ENCODE data around the gene MYCBPAP.

Gene MYCBPAP

DNA sequence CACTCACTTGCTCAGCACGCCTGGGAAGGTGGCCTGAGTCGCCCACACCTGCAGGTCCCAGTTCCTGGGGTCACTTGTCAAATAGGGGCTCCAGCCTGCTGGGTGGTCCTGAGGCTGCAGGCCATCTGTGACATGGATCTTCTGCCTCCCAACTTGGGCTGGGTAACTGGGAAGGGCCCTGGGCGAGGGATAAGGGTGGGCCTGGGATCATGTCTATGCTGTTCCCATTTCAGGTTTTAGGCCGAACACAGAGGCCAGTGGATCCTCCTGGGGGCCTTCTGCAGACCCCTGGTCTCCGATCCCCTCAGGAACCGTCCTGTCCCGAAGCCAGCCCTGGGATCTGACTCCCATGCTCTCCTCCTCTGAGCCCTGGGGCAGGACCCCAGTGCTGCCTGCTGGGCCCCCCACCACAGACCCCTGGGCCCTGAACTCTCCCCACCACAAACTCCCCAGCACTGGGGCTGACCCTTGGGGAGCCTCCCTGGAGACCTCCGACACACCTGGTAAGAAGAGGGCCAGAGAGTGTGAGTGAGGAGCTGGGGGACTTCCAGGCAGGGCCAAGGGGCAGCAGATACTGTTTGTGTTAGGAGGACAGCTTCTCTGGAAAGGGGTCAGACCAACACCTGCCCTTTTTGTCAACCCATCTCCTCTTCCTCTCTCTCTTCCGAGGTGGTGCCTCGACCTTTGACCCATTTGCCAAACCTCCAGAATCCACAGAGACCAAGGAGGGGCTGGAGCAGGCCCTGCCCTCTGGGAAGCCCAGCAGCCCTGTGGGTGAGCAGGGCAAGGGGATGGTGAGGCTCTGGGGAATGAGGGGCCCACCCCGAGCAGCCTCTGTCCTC lies 32.5 kb downstream of the MYCBPAP start:
- no peak for DNase-seq

DNA sequence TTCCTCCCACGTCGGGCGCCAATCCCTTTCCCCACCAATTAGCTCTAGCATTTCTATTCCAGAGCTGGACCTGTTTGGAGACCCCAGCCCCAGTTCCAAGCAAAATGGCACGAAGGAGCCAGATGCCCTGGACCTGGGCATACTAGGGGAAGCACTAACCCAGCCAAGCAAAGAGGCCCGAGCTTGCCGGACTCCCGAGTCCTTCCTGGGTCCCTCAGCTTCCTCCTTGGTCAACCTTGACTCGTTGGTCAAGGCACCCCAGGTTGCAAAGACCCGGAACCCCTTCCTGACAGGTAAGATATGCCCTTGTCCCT lies 33.1 kb downstream of the MYCBPAP start:
- no peak for DNase-seq

DNA sequence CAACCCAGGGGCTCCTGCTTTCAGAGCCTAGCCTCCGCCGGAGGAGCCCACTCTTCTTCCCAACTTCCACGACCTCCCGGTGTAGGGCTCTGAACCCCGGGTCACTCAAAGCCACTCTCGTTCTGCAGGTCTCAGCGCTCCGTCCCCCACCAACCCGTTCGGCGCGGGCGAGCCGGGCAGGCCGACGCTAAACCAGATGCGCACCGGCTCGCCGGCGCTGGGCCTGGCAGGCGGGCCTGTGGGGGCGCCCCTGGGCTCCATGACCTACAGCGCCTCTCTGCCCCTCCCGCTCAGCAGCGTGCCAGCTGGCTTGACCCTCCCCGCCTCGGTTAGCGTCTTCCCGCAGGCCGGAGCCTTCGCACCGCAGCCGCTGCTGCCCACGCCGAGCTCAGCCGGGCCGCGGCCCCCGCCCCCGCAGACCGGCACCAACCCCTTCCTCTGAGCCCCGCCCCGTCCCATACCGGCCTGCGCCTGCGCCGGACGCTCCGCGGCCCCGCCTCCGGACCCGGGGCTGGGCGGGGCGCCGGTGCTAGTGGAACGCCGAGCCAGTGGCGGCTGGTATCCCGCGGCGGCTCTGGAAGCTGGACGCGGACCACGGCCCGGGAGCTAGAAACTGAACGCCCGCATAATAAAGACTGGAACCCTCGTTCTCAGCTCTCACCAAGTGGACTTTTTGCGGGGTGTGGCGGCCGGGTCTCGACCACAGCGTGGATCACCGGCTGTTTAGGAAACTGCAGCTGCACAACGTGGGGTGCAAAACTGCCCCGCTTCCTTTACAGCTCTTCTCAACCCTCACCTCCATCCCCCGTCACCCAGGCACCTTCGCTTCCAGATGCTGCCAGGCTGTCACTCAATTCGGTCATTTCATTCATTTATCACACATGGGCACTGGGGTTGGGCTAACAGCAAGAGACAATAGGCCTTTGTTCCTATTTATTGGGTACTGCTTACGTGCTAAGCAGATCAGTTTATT lies 33.8 kb downstream of the MYCBPAP start:
- DNase-seq = peak; percentile 84

DNA sequence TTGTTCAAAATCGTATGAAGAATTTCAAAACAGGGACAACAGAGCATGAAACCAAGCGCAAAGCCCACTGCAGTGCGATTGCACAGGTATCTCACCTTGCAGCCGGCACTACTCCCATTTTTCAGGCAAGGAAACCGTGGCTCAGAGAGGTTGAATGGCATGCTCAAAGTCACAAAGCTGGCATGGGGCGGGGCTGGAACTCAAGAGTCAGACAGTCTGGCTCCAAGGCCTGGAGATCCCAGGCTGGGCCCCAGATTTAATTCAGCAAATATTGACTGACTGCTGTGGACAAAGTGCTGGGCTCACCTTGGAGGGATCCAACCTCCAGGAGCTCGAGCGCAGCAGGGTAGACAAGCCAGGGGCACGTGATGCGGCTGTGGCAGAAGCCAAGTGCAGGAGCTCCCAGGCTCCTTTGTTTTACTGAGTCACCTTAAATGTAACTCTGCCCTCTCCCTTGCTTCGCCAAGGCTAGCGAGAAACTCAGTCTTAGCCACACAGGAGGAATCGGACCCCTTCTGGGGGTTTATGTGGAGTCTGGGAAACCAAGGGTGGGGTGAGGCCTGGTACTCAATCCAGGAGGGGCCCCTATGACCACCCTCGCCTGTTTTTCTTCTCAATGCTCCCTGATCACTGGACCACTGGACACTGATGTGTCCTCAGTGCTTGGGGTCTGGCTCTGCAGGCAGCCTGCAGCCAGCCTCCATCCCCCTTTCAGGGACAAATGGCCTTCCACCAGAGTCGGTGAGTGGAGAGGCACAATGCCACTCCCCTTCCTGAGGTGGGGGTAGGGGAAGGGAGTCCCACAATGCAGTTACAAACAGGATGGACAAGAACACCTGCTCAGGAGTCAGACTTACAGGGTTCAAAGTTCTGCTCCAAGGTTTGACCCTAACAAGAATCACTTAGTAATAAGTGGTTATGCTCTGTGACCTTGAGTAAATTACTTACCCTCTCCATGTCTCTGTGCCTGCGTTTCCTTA lies 34.8 kb downstream of the MYCBPAP start:
- no peak for DNase-seq

DNA sequence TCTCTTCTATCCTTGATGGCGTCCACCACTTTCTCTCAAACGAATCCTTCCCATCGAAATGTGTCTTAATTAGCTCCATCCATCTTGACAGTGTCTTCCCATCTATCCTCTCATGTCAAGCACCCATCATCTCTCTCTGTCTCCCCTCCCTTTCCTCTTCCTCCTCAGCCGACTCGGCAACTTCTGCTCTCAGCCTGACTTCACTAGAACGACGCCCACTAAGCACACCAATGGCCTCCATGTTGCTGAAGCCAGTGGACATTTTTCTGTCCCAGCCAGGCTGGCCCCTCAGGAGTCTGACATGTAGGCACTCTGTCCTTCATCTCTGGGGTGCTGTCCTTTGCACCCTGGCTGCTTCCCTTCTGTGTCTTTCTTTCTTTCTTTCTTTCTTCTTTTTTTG lies 36.3 kb downstream of the MYCBPAP start:
- DNase-seq = no peak

DNA sequence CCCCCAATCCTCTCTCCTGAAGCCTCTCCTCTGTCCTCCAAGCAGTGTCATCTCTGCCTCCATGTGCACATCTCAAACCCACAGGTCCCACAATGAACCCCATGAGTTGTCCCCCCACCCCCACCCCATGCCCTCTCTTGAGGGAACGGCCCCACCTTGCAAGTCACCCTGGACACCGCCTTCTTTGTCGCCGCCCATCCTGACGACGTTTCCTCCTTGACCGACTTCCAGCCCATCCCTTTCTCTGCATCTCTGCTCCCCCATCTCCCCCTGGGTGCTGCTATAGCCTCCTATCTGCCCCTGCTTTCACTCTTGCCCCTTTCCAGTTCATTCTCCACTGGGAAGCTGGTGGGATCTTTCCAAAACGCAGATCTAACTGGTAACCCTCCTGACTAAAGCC lies 37.1 kb downstream of the MYCBPAP start:
- no peak for DNase-seq

DNA sequence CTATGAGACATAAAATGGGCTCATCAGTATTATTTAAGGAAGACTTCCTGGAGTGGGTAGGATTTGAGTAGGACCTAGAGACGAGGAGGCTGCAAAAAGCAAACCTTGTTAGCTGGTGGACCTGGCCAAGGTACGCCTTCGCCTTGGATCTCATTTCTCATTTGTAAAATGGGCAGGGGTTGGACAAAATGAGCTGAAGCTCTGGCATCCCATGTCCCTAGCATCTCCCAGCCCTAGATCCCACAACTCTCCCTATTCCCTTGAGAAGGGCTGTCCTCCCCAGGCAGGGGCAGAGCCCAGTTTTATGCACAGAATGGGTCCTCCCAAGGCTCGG lies 38.4 kb downstream of the MYCBPAP start:
- no peak for DNase-seq

DNA sequence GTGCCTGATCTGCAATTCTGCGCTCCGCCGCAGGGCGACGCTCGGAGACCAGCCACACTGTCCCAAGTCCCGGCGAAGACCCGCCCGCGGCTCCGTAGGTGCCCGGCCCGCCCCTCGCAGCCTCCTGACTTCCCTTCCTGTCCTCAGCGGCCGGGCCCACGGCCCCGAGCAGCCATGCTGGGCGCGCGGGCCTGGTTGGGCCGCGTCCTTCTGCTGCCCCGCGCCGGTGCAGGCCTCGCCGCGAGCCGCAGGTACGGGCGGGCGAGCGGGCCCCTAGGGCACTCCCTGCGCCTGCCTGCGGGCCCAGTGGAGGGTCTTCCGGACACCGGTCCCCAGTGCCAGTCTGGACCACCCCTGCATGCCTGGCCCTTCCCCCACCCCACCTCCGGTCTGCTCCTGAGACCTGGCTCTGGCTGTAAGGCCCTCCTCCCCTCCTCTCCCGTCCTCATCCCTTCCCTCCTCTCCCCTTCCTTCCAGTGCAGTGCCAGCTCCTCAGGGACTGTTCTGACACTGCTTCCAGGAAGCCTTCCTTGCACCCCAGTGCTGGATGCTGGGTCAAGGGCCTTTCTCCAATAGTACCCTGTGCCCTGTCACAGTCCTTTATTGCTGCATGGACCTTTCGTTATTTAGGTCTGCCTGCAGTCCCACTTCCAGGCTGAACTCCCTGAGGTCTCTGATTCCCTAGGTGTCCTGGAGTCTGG lies 38.9 kb downstream of the MYCBPAP start, which contains the start of gene SPATA20:
SPATA20 (plus strand) TSS at position 140 of the 701 bp plus-strand sequence; CDS start at position 175, 35 bp downstream.
- peak; percentile 86 for DNase-seq

DNA sequence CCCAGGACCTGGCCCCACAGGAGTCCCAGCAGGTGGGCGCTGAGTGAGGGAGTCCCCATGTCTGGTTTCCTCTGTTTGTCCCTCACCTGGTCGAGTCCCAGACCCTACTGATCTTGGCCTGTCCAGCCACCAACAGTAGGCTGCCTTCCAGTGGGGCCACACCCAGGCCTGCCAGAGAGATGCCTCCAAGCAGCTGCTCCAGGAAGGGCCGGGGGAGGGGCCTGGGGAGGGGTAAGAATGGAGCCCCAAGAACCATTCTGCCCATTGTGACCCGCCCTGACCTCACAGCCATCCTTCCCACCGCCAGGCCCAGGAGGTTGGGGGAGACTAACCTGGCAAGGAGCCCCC lies 39.5 kb downstream of the MYCBPAP start:
- no peak for DNase-seq

- DNase-seq = no peak
These were observed 40.6 kb downstream of the MYCBPAP start for GRCh38 chr17:50548831-50549230.

DNA sequence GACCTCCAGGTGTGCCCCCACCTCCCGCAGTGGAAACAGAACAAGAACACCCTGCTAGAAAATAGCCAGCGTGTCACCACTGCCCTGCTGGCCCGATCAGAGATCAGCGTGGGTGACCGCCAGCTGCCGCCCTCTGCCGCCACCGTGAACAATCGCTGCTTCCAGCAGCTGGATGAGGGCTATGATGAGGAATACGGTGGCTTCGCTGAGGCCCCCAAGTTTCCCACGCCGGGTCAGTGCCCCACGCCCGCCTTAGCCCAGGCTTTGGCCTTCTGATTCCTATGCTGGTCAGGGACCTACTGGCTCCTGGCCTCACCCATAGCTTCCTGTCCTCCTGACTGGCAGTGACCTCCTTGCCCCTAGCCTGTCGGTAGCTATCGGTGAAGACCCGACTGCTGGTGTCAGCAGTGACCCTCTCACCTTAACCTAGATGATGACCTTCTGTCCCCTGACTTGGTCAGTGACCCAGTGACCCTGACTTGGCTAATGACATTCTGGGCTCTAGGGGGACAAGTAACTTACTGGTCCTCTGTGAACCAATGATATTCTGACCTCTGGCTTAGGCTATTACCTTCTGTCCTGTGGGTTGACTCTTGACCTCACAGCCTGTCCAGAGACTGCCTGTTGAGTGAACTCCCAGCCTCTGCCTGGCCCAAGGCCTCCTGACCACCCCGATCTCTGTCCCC lies 41.2 kb downstream of the MYCBPAP start:
- DNase-seq = no peak

GRCh38 chr17:50549969-50550368 lies 41.7 kb downstream of the MYCBPAP start:
- no peak for DNase-seq

- no peak for DNase-seq
These were observed 42.6 kb downstream of the MYCBPAP start for GRCh38 chr17:50550661-50551432.

DNA sequence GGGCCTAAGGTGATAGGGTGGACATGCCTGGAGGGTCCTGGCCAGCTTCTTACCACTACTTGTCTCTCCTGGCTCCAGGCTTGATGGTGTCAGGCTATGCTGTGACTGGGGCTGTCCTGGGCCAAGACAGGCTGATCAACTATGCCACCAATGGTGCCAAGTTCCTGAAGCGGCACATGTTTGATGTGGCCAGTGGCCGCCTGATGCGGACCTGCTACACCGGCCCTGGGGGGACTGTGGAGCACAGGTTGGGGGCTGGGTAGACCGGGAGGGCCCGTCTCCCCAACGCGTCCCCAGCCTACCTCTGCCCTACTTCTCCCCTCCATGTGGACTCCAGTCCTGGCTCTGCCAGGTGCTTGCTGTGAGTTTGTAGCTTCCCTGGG lies 43.2 kb downstream of the MYCBPAP start:
- DNase-seq = no peak

- DNase-seq = no peak
These were observed 43.6 kb downstream of the MYCBPAP start for GRCh38 chr17:50551884-50552283.

DNA sequence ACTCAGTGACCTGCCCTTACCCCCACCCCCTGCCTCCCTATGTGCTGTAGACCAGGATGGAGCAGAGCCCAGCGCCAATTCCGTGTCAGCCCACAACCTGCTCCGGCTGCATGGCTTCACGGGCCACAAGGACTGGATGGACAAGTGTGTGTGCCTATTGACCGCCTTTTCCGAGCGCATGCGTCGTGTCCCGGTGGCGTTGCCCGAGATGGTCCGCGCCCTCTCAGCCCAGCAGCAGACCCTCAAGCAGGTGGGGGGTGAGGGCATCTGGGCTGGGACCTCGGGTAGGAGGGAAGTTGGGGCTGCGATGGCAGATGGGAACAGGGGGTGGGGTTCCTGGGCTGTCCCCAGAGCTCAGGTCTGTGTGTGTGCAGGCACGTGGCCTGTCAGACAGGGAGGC lies 46.0 kb downstream of the MYCBPAP start:
- DNase-seq = no peak

DNA sequence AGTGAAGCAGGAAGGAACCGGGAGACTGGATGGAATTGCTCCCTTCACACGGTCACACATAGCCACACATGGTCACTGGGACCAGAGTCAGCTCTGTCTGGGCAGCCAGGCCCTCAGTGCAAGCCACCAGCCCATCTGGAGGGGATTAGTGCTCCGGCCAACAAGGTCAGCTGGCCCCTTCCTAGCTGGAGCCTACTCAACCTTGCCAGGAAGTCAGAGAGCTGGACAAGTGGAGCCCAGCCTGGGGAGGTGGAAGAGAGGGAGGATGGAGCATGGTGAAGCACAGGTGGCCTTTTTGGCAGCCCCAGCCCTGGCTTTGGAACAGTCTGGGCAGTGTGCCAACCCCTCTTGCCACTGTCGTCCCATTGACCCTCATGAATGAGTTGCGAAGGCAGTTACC lies 48.6 kb downstream of the MYCBPAP start:
- DNase-seq = no peak

- DNase-seq = no peak
These were observed 49.4 kb downstream of the MYCBPAP start for GRCh38 chr17:50557630-50558029.

DNA sequence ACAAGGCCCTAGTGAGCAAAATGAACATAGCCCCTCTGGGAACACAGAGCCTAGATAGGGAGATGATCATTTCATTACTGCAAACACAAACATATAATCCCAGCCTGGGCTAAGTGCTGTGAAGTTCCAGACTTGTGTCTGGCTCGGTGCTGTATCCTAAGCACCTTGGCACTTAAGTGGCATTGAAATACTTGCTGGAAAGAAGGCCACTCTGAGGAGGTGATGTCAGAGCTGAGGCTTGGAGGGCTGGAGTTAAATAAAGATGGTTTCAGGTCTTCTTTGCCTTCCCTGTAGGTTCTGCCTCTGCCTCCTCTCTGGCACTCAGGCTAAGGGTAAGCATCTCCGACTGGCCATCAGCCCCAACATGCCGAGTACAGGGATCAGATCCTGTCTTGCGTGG lies 49.9 kb downstream of the MYCBPAP start:
- no peak for DNase-seq

DNA sequence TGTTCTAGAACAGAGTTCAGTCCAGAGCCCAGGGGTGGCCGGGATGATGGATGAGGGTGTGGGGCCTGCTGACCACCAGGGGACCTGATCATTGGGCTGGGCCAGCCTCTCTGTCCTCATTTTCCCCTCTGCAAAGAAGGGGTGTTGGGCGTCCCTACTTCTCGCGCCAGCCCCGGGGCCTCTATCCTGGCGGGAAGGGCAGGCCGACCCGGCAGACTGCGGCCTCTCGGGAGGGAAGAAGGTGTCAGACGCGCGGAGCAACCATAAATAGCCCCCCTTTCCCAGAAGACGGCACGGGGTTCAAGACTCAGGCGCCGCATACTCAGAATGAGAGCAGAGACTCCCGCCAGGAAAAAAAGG lies 50.3 kb downstream of the MYCBPAP start:
- DNase-seq = no peak
